HL-60 (cell line): ENCODE data around the gene GPR31.

Experiments
- GABPA ChIP-seq: IDR thresholded peaks from 2 replicates; pipeline ENCODE4 v1.6.1; 2012; ENCODE audit warnings: low read depth
- POLR2AphosphoS5 ChIP-seq: IDR thresholded peaks from 2 replicates; pipeline ENCODE4 v1.6.1; 2012; ENCODE audit warnings: low read depth
- TF ChIP-seq, protein P1 (sequence below): IDR thresholded peaks from one replicate; pipeline ENCODE4 v1.5.1; 2011; ENCODE audit warnings: low read length, control low read depth, inconsistent platforms; ENCODE audit not compliant: insufficient read depth
- TF ChIP-seq, protein P2 (sequence below): IDR thresholded peaks from 2 replicates; pipeline ENCODE4 v1.6.1; 2012; ENCODE audit warnings: low read depth; ENCODE audit not compliant: insufficient replicate concordance

DNA sequence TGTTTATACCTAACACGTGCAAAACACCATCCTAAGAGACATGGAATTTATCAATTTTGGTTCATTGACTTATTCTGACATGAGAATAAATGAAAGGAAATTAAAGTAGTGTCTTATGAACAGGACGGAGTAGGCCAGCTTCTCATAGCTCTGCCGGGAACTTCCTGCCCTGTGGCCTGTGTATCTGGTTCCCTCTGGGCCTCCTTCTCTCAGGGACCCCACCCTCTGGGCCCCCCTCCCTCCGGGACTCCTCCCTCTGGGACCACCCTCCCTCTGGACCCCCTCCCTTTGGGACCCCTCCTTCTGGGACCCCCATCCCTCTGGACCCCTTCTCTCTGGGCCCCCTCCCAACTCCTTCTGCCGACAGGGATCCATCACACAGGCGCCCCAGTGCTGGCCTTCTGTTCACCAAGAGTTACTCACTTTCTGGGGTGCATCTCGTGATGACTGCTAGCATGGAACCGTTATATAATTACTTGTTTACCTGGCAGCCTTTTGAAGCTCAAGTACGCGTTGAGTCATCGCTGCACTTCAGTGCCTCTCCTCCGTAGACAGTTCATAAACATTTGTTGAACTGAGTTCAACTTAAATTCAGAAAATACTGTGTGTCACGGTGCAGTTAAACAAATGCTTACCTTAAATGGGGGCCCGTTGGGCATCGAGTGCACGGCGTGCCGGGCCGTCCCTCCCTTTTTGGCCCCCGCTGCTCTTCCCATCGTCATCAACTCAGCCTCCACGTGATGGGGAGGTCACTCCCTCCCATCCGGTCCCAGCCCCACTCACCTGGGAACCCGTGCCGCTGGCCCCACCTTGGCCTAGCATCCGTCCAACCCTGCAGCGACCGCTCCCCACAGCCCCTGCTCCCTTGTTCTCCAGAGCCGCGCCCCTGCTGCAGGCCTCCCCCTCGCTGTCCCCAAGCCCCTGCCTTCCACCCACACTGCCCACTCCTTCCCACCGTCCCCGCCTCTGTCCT lies 26.8 kb downstream of the GPR31 start:
- TF ChIP-seq, protein P1, sequence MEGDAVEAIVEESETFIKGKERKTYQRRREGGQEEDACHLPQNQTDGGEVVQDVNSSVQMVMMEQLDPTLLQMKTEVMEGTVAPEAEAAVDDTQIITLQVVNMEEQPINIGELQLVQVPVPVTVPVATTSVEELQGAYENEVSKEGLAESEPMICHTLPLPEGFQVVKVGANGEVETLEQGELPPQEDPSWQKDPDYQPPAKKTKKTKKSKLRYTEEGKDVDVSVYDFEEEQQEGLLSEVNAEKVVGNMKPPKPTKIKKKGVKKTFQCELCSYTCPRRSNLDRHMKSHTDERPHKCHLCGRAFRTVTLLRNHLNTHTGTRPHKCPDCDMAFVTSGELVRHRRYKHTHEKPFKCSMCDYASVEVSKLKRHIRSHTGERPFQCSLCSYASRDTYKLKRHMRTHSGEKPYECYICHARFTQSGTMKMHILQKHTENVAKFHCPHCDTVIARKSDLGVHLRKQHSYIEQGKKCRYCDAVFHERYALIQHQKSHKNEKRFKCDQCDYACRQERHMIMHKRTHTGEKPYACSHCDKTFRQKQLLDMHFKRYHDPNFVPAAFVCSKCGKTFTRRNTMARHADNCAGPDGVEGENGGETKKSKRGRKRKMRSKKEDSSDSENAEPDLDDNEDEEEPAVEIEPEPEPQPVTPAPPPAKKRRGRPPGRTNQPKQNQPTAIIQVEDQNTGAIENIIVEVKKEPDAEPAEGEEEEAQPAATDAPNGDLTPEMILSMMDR: no peak
- TF ChIP-seq POLR2AphosphoS5: no peak
- TF ChIP-seq, protein P2, sequence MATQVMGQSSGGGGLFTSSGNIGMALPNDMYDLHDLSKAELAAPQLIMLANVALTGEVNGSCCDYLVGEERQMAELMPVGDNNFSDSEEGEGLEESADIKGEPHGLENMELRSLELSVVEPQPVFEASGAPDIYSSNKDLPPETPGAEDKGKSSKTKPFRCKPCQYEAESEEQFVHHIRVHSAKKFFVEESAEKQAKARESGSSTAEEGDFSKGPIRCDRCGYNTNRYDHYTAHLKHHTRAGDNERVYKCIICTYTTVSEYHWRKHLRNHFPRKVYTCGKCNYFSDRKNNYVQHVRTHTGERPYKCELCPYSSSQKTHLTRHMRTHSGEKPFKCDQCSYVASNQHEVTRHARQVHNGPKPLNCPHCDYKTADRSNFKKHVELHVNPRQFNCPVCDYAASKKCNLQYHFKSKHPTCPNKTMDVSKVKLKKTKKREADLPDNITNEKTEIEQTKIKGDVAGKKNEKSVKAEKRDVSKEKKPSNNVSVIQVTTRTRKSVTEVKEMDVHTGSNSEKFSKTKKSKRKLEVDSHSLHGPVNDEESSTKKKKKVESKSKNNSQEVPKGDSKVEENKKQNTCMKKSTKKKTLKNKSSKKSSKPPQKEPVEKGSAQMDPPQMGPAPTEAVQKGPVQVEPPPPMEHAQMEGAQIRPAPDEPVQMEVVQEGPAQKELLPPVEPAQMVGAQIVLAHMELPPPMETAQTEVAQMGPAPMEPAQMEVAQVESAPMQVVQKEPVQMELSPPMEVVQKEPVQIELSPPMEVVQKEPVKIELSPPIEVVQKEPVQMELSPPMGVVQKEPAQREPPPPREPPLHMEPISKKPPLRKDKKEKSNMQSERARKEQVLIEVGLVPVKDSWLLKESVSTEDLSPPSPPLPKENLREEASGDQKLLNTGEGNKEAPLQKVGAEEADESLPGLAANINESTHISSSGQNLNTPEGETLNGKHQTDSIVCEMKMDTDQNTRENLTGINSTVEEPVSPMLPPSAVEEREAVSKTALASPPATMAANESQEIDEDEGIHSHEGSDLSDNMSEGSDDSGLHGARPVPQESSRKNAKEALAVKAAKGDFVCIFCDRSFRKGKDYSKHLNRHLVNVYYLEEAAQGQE: no peak
- TF ChIP-seq GABPA: no peak
